Measurements from ENCODE around the gene RPSA. TPM values are rescaled to one million over a fixed set of nuclear protein-coding genes. Genes with fewer than 3 reads are reported as not detected.
A peak's percentile ranks its signal among the peaks of the same experiment; 100 is the strongest.

The RPSA gene
- total RNA-seq, 1 experiment from 2014 or later, result 2,486 TPM

DNA sequence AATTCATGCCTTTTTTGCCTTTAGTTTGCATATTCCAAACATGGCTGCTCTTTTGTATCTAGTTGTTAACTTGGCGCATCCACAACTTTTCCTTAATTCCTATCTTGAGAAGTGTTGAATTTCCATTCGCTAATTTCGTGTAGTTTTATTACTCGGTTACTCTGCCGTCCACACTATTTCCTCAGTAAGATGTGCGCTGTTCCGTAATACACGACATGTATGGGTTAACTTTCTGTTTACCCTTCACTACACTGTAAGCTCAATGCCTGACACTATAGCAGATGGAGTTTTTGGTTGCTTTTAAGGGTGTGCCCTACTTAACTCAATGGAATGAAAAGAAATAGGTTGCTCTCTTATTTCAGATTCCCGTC lies 724 bp downstream of the RPSA start:
- intact Hi-C loops (cut with micrococcal nuclease), result no loop called here
- Histone ChIP-seq H3K79me2 (ENCODE audit: insufficient read depth, low read length) (peaks cover 51% of the 10 kb centered on the region), H3K9me2 (ENCODE audit: insufficient read depth) (no peaks in the 10 kb centered on the region), H2AFZ (ENCODE audit: low read depth, low read length, poor library complexity, severe bottlenecking) (no peak overlapping the region), H3K9ac (ENCODE audit: low read length) (peak overlapping the region; percentile 87), H3K27ac (ENCODE audit: low read depth, low read length) (peak overlapping the region; percentile 89), H3K4me2 (ENCODE audit: low read length) (peak overlapping the region; percentile 89), H3K9me3 (ENCODE audit: control insufficient read depth in 1 of 2, insufficient read depth in 1 of 2, low read depth in 1 of 2, low read length in 2 of 2) (no peaks in the 10 kb centered on the region), H3K36me3 (ENCODE audit: control insufficient read depth in 1 of 2, insufficient read depth in 2 of 2, low read length in 2 of 2) (peaks cover 40 to 52% of the 10 kb centered on the region in 2 experiments), H4K20me1 (ENCODE audit: insufficient read depth) (peaks cover 31% of the 10 kb centered on the region; the same call in 1 of the 2 replicates), H3K4me1 (ENCODE audit: control insufficient read depth in 1 of 2, insufficient read depth in 2 of 2, low read length in 2 of 2) (peaks cover 11 to 32% of the 10 kb centered on the region in 2 experiments), H3K4me3 (replicated peaks in 1 of 2; ENCODE audit: low read depth in 1 of 2, low read length in 2 of 2) (peak overlapping the region; percentile 73 to 98), H3K27me3 (ENCODE audit: insufficient read depth, low read length) (no peaks in the 10 kb centered on the region)
- CTCF ChIA-PET, result interaction anchor here (1.6 kb wide), 1 partner anchor 91 kb away, joined by 3 read pairs; no protein-coding TSS in a partner anchor
- ATAC-seq, result no peak
- DNase-seq (ENCODE audit: low read depth, low spot score), result no peak
- RAD21 ChIA-PET (ENCODE audit: low non-redundant PET in 1 of 2, low total read pairs in 2 of 2, uncharacterized antibody in 2 of 2, unreplicated experiment in 2 of 2), result no interaction called here
- POLR2A ChIA-PET, result interaction anchor here (1.4 to 1.7 kb wide), 3 partner anchors 9 to 29 kb away, joined by 5 to 9 read pairs (median 6); no protein-coding TSS in a partner anchor
- TF ChIP-seq FOSL1 (IDR thresholded peaks at IDR 0.05; ENCODE audit: low read depth), result no peak
- no peak for TF ChIP-seq CBX3 (IDR thresholded peaks at IDR 0.05; ENCODE audit: low read depth)
- TF ChIP-seq POLR2AphosphoS5 (IDR thresholded peaks at IDR 0.05; ENCODE audit: low read depth, low read length), result no peak
- no peak for TF ChIP-seq SRF (IDR thresholded peaks at IDR 0.05; ENCODE audit: low read depth)
- no peak for TF ChIP-seq EGR1 (IDR thresholded peaks at IDR 0.05; ENCODE audit: low read depth)
- no peak for TF ChIP-seq RAD21 (IDR thresholded peaks at IDR 0.05; ENCODE audit: low read depth)
- no peak for TF ChIP-seq ZNF274 (IDR thresholded peaks at IDR 0.05; ENCODE audit: low read depth, low read length)
- TSS peak; percentile 52 for BruUV-seq (replicated peaks)

DNA sequence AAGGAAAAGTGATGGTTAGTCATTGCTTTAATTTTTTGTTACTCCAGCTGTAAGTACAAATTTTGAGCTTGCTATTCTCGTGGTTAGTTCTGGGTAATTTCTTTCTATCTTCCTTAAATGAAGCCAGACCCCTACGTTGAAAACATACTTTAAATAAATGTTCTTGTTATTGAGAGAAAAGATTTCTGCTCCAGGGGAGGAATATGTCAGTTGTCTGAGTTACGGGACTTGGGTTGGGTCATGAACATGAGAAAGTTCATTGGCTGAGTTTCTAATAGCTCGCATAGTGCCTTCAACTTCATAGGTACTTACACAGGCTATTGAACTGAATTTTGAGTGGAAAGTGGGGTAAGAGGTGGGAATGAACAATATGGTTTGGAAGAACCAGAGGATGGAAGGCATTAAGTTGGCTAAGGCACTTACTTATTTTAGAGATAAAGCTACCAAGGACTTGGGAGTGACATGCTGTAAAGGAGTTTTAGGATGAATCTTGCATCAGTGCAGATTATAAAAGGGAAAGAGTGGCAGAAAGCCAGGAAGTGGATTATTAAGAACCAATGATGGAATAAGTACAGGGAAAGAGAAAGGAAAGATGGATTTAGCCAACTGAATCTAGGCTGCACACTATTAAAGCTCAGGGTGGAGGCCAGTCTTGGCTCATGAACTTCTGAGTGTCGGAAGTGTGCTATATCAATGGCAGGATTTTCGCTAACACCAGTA lies 1.4 kb downstream of the RPSA start:
- no peaks in the 10 kb centered on the region for H3K9me2 ChIP-seq (ENCODE audit: insufficient read depth)
- H3K4me1 ChIP-seq (ENCODE audit: control insufficient read depth in 1 of 2, insufficient read depth in 2 of 2, low read length in 2 of 2), result peaks cover 11 to 32% of the 10 kb centered on the region in 2 experiments
- peaks cover 37% of the 10 kb centered on the region; the same call in 1 of the 2 replicates for H4K20me1 ChIP-seq (ENCODE audit: insufficient read depth)
- ChIA-PET POLR2A (interaction anchor here (1.0 kb wide), 1 partner anchor 16 kb away, joined by 3 read pairs; no protein-coding TSS in a partner anchor), CTCF (no interaction called here), RAD21 (ENCODE audit: low non-redundant PET in 1 of 2, low total read pairs in 2 of 2, uncharacterized antibody in 2 of 2, unreplicated experiment in 2 of 2) (no interaction called here)
- DNase-seq (ENCODE audit: low read depth, low spot score) (no peak), ATAC-seq (no peak)
- H3K27ac ChIP-seq (ENCODE audit: low read depth, low read length), result peak overlapping the region; percentile 89
- TF ChIP-seq ZNF274 (IDR thresholded peaks at IDR 0.05; ENCODE audit: low read depth, low read length) (no peak), CBX3 (IDR thresholded peaks at IDR 0.05; ENCODE audit: low read depth) (no peak), CEBPB (IDR thresholded peaks at IDR 0.05; ENCODE audit: low read depth) (no peak), YY1 (IDR thresholded peaks at IDR 0.05; ENCODE audit: extremely low read depth, insufficient replicate concordance, low read depth, low read length) (no peak), TCF7L2 (IDR thresholded peaks at IDR 0.05; ENCODE audit: borderline replicate concordance, extremely low read depth, insufficient read depth, insufficient read length) (no peak), EGR1 (IDR thresholded peaks at IDR 0.05; ENCODE audit: low read depth) (no peak), JUND (IDR thresholded peaks at IDR 0.05) (no peak)
- TF ChIP-seq, protein P1, sequence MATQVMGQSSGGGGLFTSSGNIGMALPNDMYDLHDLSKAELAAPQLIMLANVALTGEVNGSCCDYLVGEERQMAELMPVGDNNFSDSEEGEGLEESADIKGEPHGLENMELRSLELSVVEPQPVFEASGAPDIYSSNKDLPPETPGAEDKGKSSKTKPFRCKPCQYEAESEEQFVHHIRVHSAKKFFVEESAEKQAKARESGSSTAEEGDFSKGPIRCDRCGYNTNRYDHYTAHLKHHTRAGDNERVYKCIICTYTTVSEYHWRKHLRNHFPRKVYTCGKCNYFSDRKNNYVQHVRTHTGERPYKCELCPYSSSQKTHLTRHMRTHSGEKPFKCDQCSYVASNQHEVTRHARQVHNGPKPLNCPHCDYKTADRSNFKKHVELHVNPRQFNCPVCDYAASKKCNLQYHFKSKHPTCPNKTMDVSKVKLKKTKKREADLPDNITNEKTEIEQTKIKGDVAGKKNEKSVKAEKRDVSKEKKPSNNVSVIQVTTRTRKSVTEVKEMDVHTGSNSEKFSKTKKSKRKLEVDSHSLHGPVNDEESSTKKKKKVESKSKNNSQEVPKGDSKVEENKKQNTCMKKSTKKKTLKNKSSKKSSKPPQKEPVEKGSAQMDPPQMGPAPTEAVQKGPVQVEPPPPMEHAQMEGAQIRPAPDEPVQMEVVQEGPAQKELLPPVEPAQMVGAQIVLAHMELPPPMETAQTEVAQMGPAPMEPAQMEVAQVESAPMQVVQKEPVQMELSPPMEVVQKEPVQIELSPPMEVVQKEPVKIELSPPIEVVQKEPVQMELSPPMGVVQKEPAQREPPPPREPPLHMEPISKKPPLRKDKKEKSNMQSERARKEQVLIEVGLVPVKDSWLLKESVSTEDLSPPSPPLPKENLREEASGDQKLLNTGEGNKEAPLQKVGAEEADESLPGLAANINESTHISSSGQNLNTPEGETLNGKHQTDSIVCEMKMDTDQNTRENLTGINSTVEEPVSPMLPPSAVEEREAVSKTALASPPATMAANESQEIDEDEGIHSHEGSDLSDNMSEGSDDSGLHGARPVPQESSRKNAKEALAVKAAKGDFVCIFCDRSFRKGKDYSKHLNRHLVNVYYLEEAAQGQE (IDR thresholded peaks at IDR 0.05; ENCODE audit: low read depth), result no peak
- peak overlapping the region; percentile 73 to 98 for H3K4me3 ChIP-seq (replicated peaks in 1 of 2; ENCODE audit: low read depth in 1 of 2, low read length in 2 of 2)
- no peaks in the 10 kb centered on the region for H3K27me3 ChIP-seq (ENCODE audit: insufficient read depth, low read length)
- H3K9ac ChIP-seq (ENCODE audit: low read length), result peak overlapping the region; percentile 87
- H3K9me3 ChIP-seq (ENCODE audit: control insufficient read depth in 1 of 2, insufficient read depth in 1 of 2, low read depth in 1 of 2, low read length in 2 of 2), result no peaks in the 10 kb centered on the region
- peaks cover 46 to 59% of the 10 kb centered on the region in 2 experiments for H3K36me3 ChIP-seq (ENCODE audit: control insufficient read depth in 1 of 2, insufficient read depth in 2 of 2, low read length in 2 of 2)
- no TSS peak for BruUV-seq (replicated peaks)
- intact Hi-C loops (cut with micrococcal nuclease), result no loop called here
- H2AFZ ChIP-seq (ENCODE audit: low read depth, low read length, poor library complexity, severe bottlenecking), result no peak overlapping the region
- H3K4me2 ChIP-seq (ENCODE audit: low read length), result peak overlapping the region; percentile 89
- H3K79me2 ChIP-seq (ENCODE audit: insufficient read depth, low read length), result peaks cover 51% of the 10 kb centered on the region
